Activated B cell treated with CpG ODN at 0.5 μM for 24 hours (primary cell): ENCODE data around the gene TXK. TPM values are rescaled to one million over a fixed set of nuclear protein-coding genes. Genes with fewer than 3 reads are reported as not detected.

ENCODE experiments used
- ATAC-seq: fragments of 200-7000 bp; cut with Tn5 transposase; one replicate; pipeline ENCODE4 v1.10.0; 2021; ENCODE audit warnings: low read depth, mild to moderate bottlenecking, moderate library complexity
- CTCF ChIA-PET: fragments of 350-600 bp; sonication (Branson Sonifier 250); formaldehyde crosslinking; loops from one replicate; lab custom pipeline; 2021; ENCODE audit warnings: antibody characterized with exemption; lab: Charles Lee
- POLR2A ChIA-PET: fragments of 350-600 bp; sonication (Branson Sonifier 250); formaldehyde crosslinking; loops from one replicate; lab custom pipeline; 2021; ENCODE audit warnings: antibody characterized with exemption; lab: Charles Lee
- DNase-seq: peaks from one replicate; pipeline ENCODE4 v3.0.0; 2022
- H3K27ac Mint-ChIP-seq: one replicate; pipeline ENCODE4 v1.8.0; 2020; ENCODE audit warnings: mixed read lengths
- H3K27me3 Mint-ChIP-seq: one replicate; pipeline ENCODE4 v1.8.0; 2021; ENCODE audit warnings: mixed read lengths
- H3K36me3 Mint-ChIP-seq: one replicate; pipeline ENCODE4 v1.8.0; 2021; ENCODE audit warnings: low read depth, mixed read lengths
- H3K4me1 Mint-ChIP-seq: one replicate; pipeline ENCODE4 v1.8.0; 2021; ENCODE audit warnings: mixed read lengths
- H3K4me3 Mint-ChIP-seq: one replicate; pipeline ENCODE4 v1.8.0; 2020; ENCODE audit warnings: mild to moderate bottlenecking, mixed read lengths
- H3K9me3 Mint-ChIP-seq: one replicate; pipeline ENCODE4 v1.8.0; 2020; ENCODE audit warnings: mixed read lengths
- CTCF ChIP-seq: fragments of 200-600 bp; IDR thresholded peaks from one replicate; pipeline ENCODE4 v1.8.0; 2022; ENCODE audit warnings: antibody characterized with exemption, mild to moderate bottlenecking
- intact Hi-C: fragments of 100-400 bp; cut with micrococcal nuclease; formaldehyde crosslinking; loops from one replicate; pipeline ENCODE4 v1.15.1; 2024
- total RNA-seq: library from RNA; stranded (reverse); gene quantifications from 2 replicates; pipeline ENCODE4 v1.2.3, GENCODE V29; 2022

The TXK gene
- total RNA-seq, 1 donor from 2014 or later, result 1.7 TPM

- Mint-ChIP-seq H3K27ac (no peak overlapping the region), H3K27me3 (peaks cover 19% of the 10 kb centered on the region), H3K4me3 (no peak overlapping the region), H3K36me3 (no peaks in the 10 kb centered on the region), H3K4me1 (peaks cover 9% of the 10 kb centered on the region), H3K9me3 (no peaks in the 10 kb centered on the region)
- intact Hi-C loops, result no loop called here
- ChIA-PET POLR2A (no interaction called here), CTCF (no interaction called here)
- TF ChIP-seq CTCF, result no peak
- ATAC-seq (no peak), DNase-seq (no peak)
These were observed 105.4 kb downstream of the TXK start for GRCh38 chr4:48028696-48029095.

- no peak for DNase-seq
- peaks cover 25% of the 10 kb centered on the region for H3K27me3 Mint-ChIP-seq
- H3K4me1 Mint-ChIP-seq, result peaks cover 7% of the 10 kb centered on the region
- no peaks in the 10 kb centered on the region for H3K36me3 Mint-ChIP-seq
- no peak for ATAC-seq
- H3K4me3 Mint-ChIP-seq, result no peak overlapping the region
- no peak for TF ChIP-seq CTCF
- no peak overlapping the region for H3K27ac Mint-ChIP-seq
- POLR2A ChIA-PET, result no interaction called here
- intact Hi-C loops, result no loop called here
- CTCF ChIA-PET, result no interaction called here
- no peaks in the 10 kb centered on the region for H3K9me3 Mint-ChIP-seq
These were observed 106.4 kb downstream of the TXK start for GRCh38 chr4:48027653-48028052.

- POLR2A ChIA-PET, result no interaction called here
These were observed 109.0 kb downstream of the TXK start for GRCh38 chr4:48025005-48025404.

GRCh38 chr4:48024522-48024921 lies 109.5 kb downstream of the TXK start:
- H3K27me3 Mint-ChIP-seq, result peaks cover 38% of the 10 kb centered on the region
- H3K4me3 Mint-ChIP-seq, result no peak overlapping the region
- H3K36me3 Mint-ChIP-seq, result no peaks in the 10 kb centered on the region
- no peak for TF ChIP-seq CTCF
- H3K9me3 Mint-ChIP-seq, result no peaks in the 10 kb centered on the region
- H3K4me1 Mint-ChIP-seq, result peaks cover 7% of the 10 kb centered on the region
- no peak for DNase-seq
- no peak overlapping the region for H3K27ac Mint-ChIP-seq
- POLR2A ChIA-PET, result no interaction called here
- no peak for ATAC-seq
- CTCF ChIA-PET, result interaction anchor here (0.6 kb wide), 1 partner anchor 451 kb away, joined by 3 read pairs; no protein-coding TSS in a partner anchor
- intact Hi-C loops, result no loop called here

More at GRCh38 chr4:48025005-48025404, 109.0 kb downstream of the TXK start:
- no peaks in the 10 kb centered on the region for H3K9me3 Mint-ChIP-seq
- H3K4me3 Mint-ChIP-seq, result no peak overlapping the region
- peaks cover 38% of the 10 kb centered on the region for H3K27me3 Mint-ChIP-seq
- CTCF ChIA-PET, result no interaction called here
- ATAC-seq (no peak), DNase-seq (no peak)
- peaks cover 7% of the 10 kb centered on the region for H3K4me1 Mint-ChIP-seq
- no peaks in the 10 kb centered on the region for H3K36me3 Mint-ChIP-seq
- no peak overlapping the region for H3K27ac Mint-ChIP-seq
- intact Hi-C loops, result no loop called here
- no peak for TF ChIP-seq CTCF

- H3K4me3 Mint-ChIP-seq, result no peak overlapping the region
- ATAC-seq, result no peak
- TF ChIP-seq CTCF, result no peak
- ChIA-PET CTCF (no interaction called here), POLR2A (no interaction called here)
- intact Hi-C loops, result no loop called here
- no peak overlapping the region for H3K27ac Mint-ChIP-seq
- H3K36me3 Mint-ChIP-seq, result no peaks in the 10 kb centered on the region
- H3K4me1 Mint-ChIP-seq, result peaks cover 3% of the 10 kb centered on the region
- DNase-seq, result no peak
- H3K9me3 Mint-ChIP-seq, result no peaks in the 10 kb centered on the region
- H3K27me3 Mint-ChIP-seq, result peaks cover 37% of the 10 kb centered on the region
These were observed 111.8 kb downstream of the TXK start for GRCh38 chr4:48022192-48022799.
